Spleen (tissue), 11 donors: ENCODE measurements around the gene RPL13A. TPM values are rescaled to one million over a fixed set of nuclear protein-coding genes. Genes with fewer than 3 reads are reported as not detected.
A peak's percentile ranks its signal among the peaks of the same experiment; 100 is the strongest.

ENCODE experiments used
- DNase-seq: peaks from one replicate; pipeline ENCODE4 v3.0.0-alpha.2; 2020
- H3K27ac ChIP-seq, 8 donors: fragments of 200-600 bp; sonication (generic) in 7 of 8; 1 replicate in 4 of 8; 2 replicates in 4 of 8; pipeline versions ENCODE4 v1.5.0 to v1.8.0; 2016 to 2021; ENCODE audit warnings: inconsistent platforms in 4 of 8, mild to moderate bottlenecking in 4 of 8, moderate library complexity in 1 of 8
- H3K27me3 ChIP-seq, 7 donors: fragments of 200-600 bp; sonication (generic) in 6 of 7; replicated peaks in 1 of 7; 1 replicate in 4 of 7; 2 replicates in 3 of 7; pipeline versions ENCODE4 v1.5.0 to v1.8.0; 2016 to 2021; ENCODE audit warnings: inconsistent platforms in 3 of 7, mild to moderate bottlenecking in 1 of 7
- H3K36me3 ChIP-seq, 6 donors: fragments of 200-600 bp; sonication (generic) in 5 of 6; 1 replicate in 4 of 6; 2 replicates in 2 of 6; pipeline versions ENCODE4 v1.5.0 to v1.8.0; 2016 to 2021; ENCODE audit warnings: inconsistent platforms in 2 of 6
- H3K4me1 ChIP-seq, 6 donors: fragments of 200-600 bp; sonication (generic) in 5 of 6; 1 replicate in 3 of 6; 2 replicates in 3 of 6; pipeline versions ENCODE4 v1.5.0 to v1.8.0; 2016 to 2021; ENCODE audit warnings: inconsistent platforms in 3 of 6
- H3K4me3 ChIP-seq, 8 donors: fragments of 200-600 bp; sonication (generic) in 7 of 8; 1 replicate in 4 of 8; 2 replicates in 4 of 8; pipeline versions ENCODE4 v1.5.0 to v1.8.0; 2016 to 2021; ENCODE audit warnings: inconsistent platforms in 4 of 8, mild to moderate bottlenecking in 4 of 8, moderate library complexity in 2 of 8
- H3K9me3 ChIP-seq, 8 donors: fragments of 200-600 bp; sonication (generic) in 7 of 8; 1 replicate in 4 of 8; 2 replicates in 4 of 8; pipeline versions ENCODE4 v1.5.0 to v1.8.0; 2016 to 2021; ENCODE audit warnings: inconsistent platforms in 4 of 8
- POLR2A ChIP-seq, 3 donors: fragments of 450-650 bp; IDR thresholded peaks; one replicate each; pipeline ENCODE4 v1.5.1; 2017; ENCODE audit warnings: antibody characterized with exemption in 3 of 3, mild to moderate bottlenecking in 1 of 3
- POLR2AphosphoS5 ChIP-seq, 3 donors: sonication (generic); formaldehyde crosslinking; IDR thresholded peaks; one replicate each; pipeline ENCODE4 v1.5.1; 2017; ENCODE audit warnings: antibody characterized with exemption in 3 of 3
- WGBS, 5 donors: extraction: QIAGEN DNeasy Blood & Tissue Kit in 3 of 5; methylation state at CpG; one replicate each; pipeline versions ENCODE4 v1.1.5 to v1.1.7; 2013 to 2018; 5-methylcytosine and 5-hydroxymethylcytosine counted together
- intact Hi-C: fragments of 100-400 bp; cut with DNase I; formaldehyde crosslinking; loops from one replicate; pipeline ENCODE4 v1.15.0; 2023; ENCODE audit warnings: low total_unique reads
- polyA plus RNA-seq, 3 donors: library from polyadenylated mRNA; stranded (reverse); fragments of 200-250 nt; gene quantifications; one replicate each; pipeline ENCODE4 v1.2.1, GENCODE V29; 2013
- total RNA-seq, 7 donors: library from RNA; depleted of rRNA in 3 of 7; stranded (reverse); fragments of >200 nt in 3 of 7; fragmentation: NEBNext Ultra II Directional in 4 of 7; extraction: Animal tissue kit (Norgen Biotek cat#: 25700) in 4 of 7; gene quantifications; one replicate each; pipeline versions ENCODE4 v1.1.0 to v1.2.1, GENCODE V29; 2016 to 2021
- TF ChIP-seq, protein P1 (sequence below), 11 experiments: fragments of 200-600 bp in 7 of 11; fragments of 450-650 bp in 4 of 11; sonication (generic) in 4 of 11; IDR thresholded peaks in 8 of 11; conservative IDR thresholded peaks in 3 of 11; 1 replicate in 7 of 11; 2 replicates in 4 of 11; pipeline versions ENCODE4 v1.4.0 to v1.8.0; 2016 to 2021; ENCODE audit warnings: antibody characterized with exemption in 11 of 11, inconsistent platforms in 4 of 11, mild to moderate bottlenecking in 1 of 11
- donor health status: healthy with polysubstance abuse.
- donor health status: DM: no; HTN: no; CAD: no; lungs with moderate emphysema.
- donor health status: DM: no; HTN: no; CAD: no.
- donor health status: Bipolar disorder and iron deficiency.
- donor health status: healthy.
- donor health status: DM: no; HTN: no; CAD: no.
- donor health status: DM: yes; HTN: yes; CAD: no.

The RPL13A gene
- total and polyA plus RNA-seq, 10 donors: 2,521 to 7,408 (median 3,003) TPM

DNA sequence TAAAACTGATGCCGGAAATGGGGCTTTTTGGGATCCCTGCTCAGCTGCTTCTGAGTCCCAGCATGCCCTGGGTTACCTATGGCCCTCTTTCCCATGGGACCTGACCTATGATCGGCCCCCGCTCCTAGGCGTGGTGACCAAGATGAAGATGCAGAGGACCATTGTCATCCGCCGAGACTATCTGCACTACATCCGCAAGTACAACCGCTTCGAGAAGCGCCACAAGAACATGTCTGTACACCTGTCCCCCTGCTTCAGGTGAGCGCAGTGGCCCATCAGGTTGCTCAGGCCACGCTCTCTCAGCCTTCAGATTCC is 10.3 kb downstream of the RPL13A start:
- Histone ChIP-seq H3K27ac (peak overlapping the region in 7 of 8 donors; percentile 94 to 100 (median 98)), H3K4me3 (peak overlapping the region in 7 of 8 donors; percentile 65 to 91 (median 79)), H3K27me3 (no peaks in the 10 kb centered on the region), H3K4me1 (peaks cover 34 to 82% (median 72%) of the 10 kb centered on the region in 6 donors), H3K9me3 (no peaks in the 10 kb centered on the region), H3K36me3 (peaks cover 6 to 39% (median 35%) of the 10 kb centered on the region in 6 donors)
- WGBS, 5 donors: 75 to 88% (median 84%) methylated on average over 12 of the region's 12 CpGs
- TF ChIP-seq, protein P1, sequence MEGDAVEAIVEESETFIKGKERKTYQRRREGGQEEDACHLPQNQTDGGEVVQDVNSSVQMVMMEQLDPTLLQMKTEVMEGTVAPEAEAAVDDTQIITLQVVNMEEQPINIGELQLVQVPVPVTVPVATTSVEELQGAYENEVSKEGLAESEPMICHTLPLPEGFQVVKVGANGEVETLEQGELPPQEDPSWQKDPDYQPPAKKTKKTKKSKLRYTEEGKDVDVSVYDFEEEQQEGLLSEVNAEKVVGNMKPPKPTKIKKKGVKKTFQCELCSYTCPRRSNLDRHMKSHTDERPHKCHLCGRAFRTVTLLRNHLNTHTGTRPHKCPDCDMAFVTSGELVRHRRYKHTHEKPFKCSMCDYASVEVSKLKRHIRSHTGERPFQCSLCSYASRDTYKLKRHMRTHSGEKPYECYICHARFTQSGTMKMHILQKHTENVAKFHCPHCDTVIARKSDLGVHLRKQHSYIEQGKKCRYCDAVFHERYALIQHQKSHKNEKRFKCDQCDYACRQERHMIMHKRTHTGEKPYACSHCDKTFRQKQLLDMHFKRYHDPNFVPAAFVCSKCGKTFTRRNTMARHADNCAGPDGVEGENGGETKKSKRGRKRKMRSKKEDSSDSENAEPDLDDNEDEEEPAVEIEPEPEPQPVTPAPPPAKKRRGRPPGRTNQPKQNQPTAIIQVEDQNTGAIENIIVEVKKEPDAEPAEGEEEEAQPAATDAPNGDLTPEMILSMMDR (IDR thresholded peaks at IDR 0.05 in 8 of 11, conservative IDR thresholded peaks at IDR 0.05 in 3 of 11): no peak
- TF ChIP-seq POLR2A (IDR thresholded peaks at IDR 0.05): no peak
- no peak for TF ChIP-seq POLR2AphosphoS5 (IDR thresholded peaks at IDR 0.05)
- no peak for DNase-seq
- intact Hi-C loops: no loop called here

DNA sequence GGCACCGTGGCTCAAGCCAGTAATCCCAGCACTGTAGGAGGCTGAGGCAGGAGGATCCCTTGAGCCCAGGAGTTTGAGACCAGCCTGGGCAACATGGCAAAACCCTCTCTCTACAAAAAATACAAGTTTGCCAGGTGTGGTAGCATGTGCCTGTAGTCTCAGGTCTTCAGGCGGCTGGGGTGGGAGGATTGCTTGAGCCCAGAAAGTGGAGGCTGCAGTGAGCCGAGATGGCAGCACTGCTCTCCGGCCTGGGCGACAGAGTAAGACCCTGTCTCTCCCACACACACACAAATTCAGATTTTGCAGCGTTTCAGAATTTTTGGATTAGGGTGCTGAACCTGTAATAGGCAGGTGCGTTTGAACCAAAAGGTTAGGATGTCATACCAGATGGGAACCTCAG is 11.1 kb downstream of the RPL13A start:
- Histone ChIP-seq H3K27me3 (no peaks in the 10 kb centered on the region), H3K4me1 (peaks cover 37 to 90% (median 76%) of the 10 kb centered on the region in 6 donors), H3K9me3 (no peaks in the 10 kb centered on the region), H3K27ac (peak overlapping the region in 7 of 8 donors; percentile 90 to 100 (median 98)), H3K4me3 (peak overlapping the region in 7 of 8 donors; percentile 52 to 91 (median 77)), H3K36me3 (peaks cover 6 to 32% (median 28%) of the 10 kb centered on the region in 6 donors)
- TF ChIP-seq, protein P1 (IDR thresholded peaks at IDR 0.05 in 8 of 11, conservative IDR thresholded peaks at IDR 0.05 in 3 of 11): no peak
- TF ChIP-seq POLR2AphosphoS5 (IDR thresholded peaks at IDR 0.05): no peak
- no peak for TF ChIP-seq POLR2A (IDR thresholded peaks at IDR 0.05)
- no peak for DNase-seq
- intact Hi-C loops: no loop called here
- WGBS, 5 donors: 74 to 80% (median 75%) methylated on average over 7 of the region's 7 CpGs

DNA sequence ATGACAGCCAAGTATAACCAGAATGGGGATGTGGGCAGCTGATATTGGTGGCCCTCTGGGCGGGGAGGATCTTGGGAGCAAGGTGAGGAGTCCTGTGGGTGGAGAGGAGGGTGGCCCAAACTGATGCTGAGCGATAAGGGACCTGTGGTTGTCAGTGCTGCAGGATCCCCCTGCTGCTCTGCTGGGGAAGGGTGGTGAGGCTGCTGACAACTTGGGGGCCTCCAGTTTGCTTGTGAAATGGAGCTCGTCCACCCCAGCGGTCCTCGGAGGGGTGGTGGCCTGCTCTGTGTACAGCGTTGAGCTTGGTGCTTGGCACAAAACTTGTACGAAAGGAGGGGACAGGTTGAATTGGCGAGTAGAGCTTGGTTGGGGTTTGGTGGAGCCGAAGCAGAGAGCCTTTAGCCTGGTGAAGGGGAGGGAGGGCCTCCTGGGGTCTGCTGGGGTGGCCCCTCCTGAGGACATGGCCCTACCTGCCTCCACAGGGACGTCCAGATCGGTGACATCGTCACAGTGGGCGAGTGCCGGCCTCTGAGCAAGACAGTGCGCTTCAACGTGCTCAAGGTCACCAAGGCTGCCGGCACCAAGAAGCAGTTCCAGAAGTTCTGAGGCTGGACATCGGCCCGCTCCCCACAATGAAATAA is 11.7 kb downstream of the RPL13A start:
- H3K4me1 ChIP-seq: peaks cover 37 to 88% (median 75%) of the 10 kb centered on the region in 6 donors

More for the DNA sequence above, 11.7 kb downstream of the RPL13A start:
- intact Hi-C loops: no loop called here
- peak; percentile 81 for DNase-seq
- Histone ChIP-seq H3K9me3 (no peaks in the 10 kb centered on the region), H3K27ac (peak overlapping the region; percentile 89 to 100 (median 96)), H3K27me3 (no peaks in the 10 kb centered on the region), H3K36me3 (peaks cover 6 to 32% (median 28%) of the 10 kb centered on the region in 6 donors), H3K4me3 (peak overlapping the region; percentile 42 to 91 (median 71))
- 52 to 70% (median 65%) methylated on average over 18 to 19 of the region's 19 CpGs for WGBS, 5 donors
- TF ChIP-seq, protein P1 (IDR thresholded peaks at IDR 0.05 in 8 of 11, conservative IDR thresholded peaks at IDR 0.05 in 3 of 11): no peak
- no peak for TF ChIP-seq POLR2A (IDR thresholded peaks at IDR 0.05)
- TF ChIP-seq POLR2AphosphoS5 (IDR thresholded peaks at IDR 0.05): no peak
